PC-3 (cell line): ENCODE results near the gene SEC23IP. TPM values are rescaled to one million over a fixed set of nuclear protein-coding genes. Genes with fewer than 3 reads are reported as not detected.

Source experiments
- ATAC-seq: fragments of 200-7000 bp; cut with Tn5 transposase; 2 replicates; pipeline ENCODE4 v1.9.1; 2020; ENCODE audit warnings: mild to moderate bottlenecking, moderate library complexity
- Bru-seq: library from RNA; stranded (reverse); fragments of 400-500 nt; gene quantifications from one replicate; lab custom pipeline; 2021; lab: Mats Ljungman, UMichigan
- BruChase-seq, 2 experiments: library from RNA; stranded (reverse); fragments of 400-500 nt; gene quantifications; one replicate each; lab custom pipeline; 2021; lab: Mats Ljungman, UMichigan
- BruUV-seq: library from RNA; stranded (reverse); fragments of 400-500 nt; replicated peaks from 2 replicates; lab custom pipeline; 2021; lab: Mats Ljungman, UMichigan
- CTCF ChIA-PET: fragments of 300-600 bp; sonication (Branson Sonifier 250); formaldehyde crosslinking; loops from one replicate; lab custom pipeline; 2022; ENCODE audit warnings: antibody characterized with exemption; lab: Charles Lee
- POLR2A ChIA-PET: fragments of 300-600 bp; sonication (Branson Sonifier 250); formaldehyde crosslinking; loops from one replicate; lab custom pipeline; 2022; ENCODE audit warnings: antibody characterized with exemption; ENCODE audit not compliant: unreplicated experiment; lab: Charles Lee
- DNase-seq: peaks from one replicate; pipeline ENCODE4 v3.0.0-alpha.2; 2015
- H2AFZ ChIP-seq: fragments of 300-600 bp; sonication (generic); 2 replicates; pipeline ENCODE4 v1.6.0; 2016; ENCODE audit warnings: antibody characterized with exemption, low read length
- H3F3A ChIP-seq: fragments of 300-600 bp; sonication (generic); one replicate; pipeline ENCODE4 v1.6.0; 2017; ENCODE audit warnings: antibody characterized with exemption, low read length, control low read depth, mild to moderate bottlenecking; ENCODE audit not compliant: unreplicated experiment
- H3K27ac ChIP-seq: fragments of 300-600 bp; sonication (generic); 2 replicates; pipeline ENCODE4 v1.5.1; 2016; ENCODE audit warnings: mild to moderate bottlenecking, low read length
- H3K27me3 ChIP-seq: fragments of 300-600 bp; sonication (generic); 2 replicates; pipeline ENCODE4 v1.6.1; 2016; ENCODE audit warnings: low read length, mixed read lengths
- H3K36me3 ChIP-seq: fragments of 300-600 bp; sonication (generic); 2 replicates; pipeline ENCODE4 v1.6.1; 2016; ENCODE audit warnings: low read depth, mixed run types, low read length, mixed read lengths
- H3K4me1 ChIP-seq: fragments of 300-600 bp; sonication (generic); 2 replicates; pipeline ENCODE4 v1.5.1; 2016; ENCODE audit warnings: low read length; ENCODE audit not compliant: insufficient read depth
- H3K4me2 ChIP-seq: fragments of 300-600 bp; sonication (generic); 2 replicates; pipeline ENCODE4 v1.6.0; 2016; ENCODE audit warnings: low read length
- H3K4me3 ChIP-seq: fragments of 300-600 bp; sonication (generic); 2 replicates; pipeline ENCODE4 v1.5.1; 2016; ENCODE audit warnings: mild to moderate bottlenecking, low read length, mixed read lengths
- H3K79me2 ChIP-seq: fragments of 300-600 bp; sonication (generic); 2 replicates; pipeline ENCODE4 v1.6.1; 2017; ENCODE audit warnings: low read length, mixed read lengths
- H3K9ac ChIP-seq: fragments of 300-600 bp; sonication (generic); 2 replicates; pipeline ENCODE4 v1.6.0; 2016; ENCODE audit warnings: mild to moderate bottlenecking, low read length
- H3K9me2 ChIP-seq: fragments of 300-600 bp; sonication (generic); replicated peaks from 2 replicates; pipeline ENCODE4 v1.6.1; 2016; ENCODE audit warnings: mixed run types, low read length, mixed read lengths
- H3K9me3 ChIP-seq: fragments of 300-600 bp; sonication (generic); 2 replicates; pipeline ENCODE4 v1.6.1; 2016; ENCODE audit warnings: low read length, mixed read lengths
- H4K20me1 ChIP-seq: fragments of 300-600 bp; sonication (generic); 2 replicates; pipeline ENCODE4 v1.6.1; 2016; ENCODE audit warnings: low read length, mixed read lengths
- CTCF ChIP-seq: fragments of 300-600 bp; sonication (generic); conservative IDR thresholded peaks from 2 replicates; pipeline ENCODE4 v1.5.1; 2017; ENCODE audit warnings: antibody characterized with exemption, low read depth, mild to moderate bottlenecking, low read length
- EZH2 ChIP-seq: fragments of 300-600 bp; sonication (generic); IDR thresholded peaks from one replicate; pipeline ENCODE4 v1.6.1; 2017; ENCODE audit warnings: antibody characterized with exemption, mild to moderate bottlenecking, low read length; ENCODE audit not compliant: unreplicated experiment
- EZH2phosphoT487 ChIP-seq: fragments of 300-600 bp; sonication (generic); IDR thresholded peaks from 2 replicates; pipeline ENCODE4 v1.6.1; 2018; ENCODE audit warnings: mild to moderate bottlenecking, antibody characterized with exemption, low read length, borderline replicate concordance
- intact Hi-C: fragments of 100-400 bp; cut with micrococcal nuclease; formaldehyde crosslinking; loops from 2 replicates; pipeline ENCODE4 v1.9.0; 2023
- long read RNA-seq: library from polyadenylated mRNA; unstranded; transcript quantifications from one replicate; pipeline ENCODE4 v2.0.0, GENCODE V29; 2021; ENCODE audit not compliant: unreplicated experiment
- total RNA-seq: library from RNA; depleted of rRNA; stranded (reverse); fragments of >200 nt; gene quantifications from 2 replicates; pipeline ENCODE4 v1.2.3, GENCODE V29; 2014; rRNA removed

SEC23IP gene
- total RNA-seq: 39.3 and 42.7 TPM in 2 replicates
- Bru-seq, nascent RNA: percentile 78 among the genes with signal in this experiment
- BruChase-seq, experiment 1, labeled RNA remaining after a 6-hour chase: percentile 84 among the genes with signal in this experiment
- BruChase-seq, experiment 2, labeled RNA remaining after a 2-hour chase: percentile 85 among the genes with signal in this experiment
- long read RNA-seq, full-length matches to known transcripts: 43 of 97 reads
- long read RNA-seq, partial matches to known transcripts: 27 of 97 reads
- long read RNA-seq, other reads (novel, unspliced or antisense): 27 of 97 reads

- Histone ChIP-seq H3K79me2 (peaks cover 56% of the 10 kb centered on the region), H3K27ac (peak within 1 kb of the TSS; percentile 54), H3K9me2 (no peaks in the 10 kb centered on the region), H3K4me3 (peak within 1 kb of the TSS; percentile 93), H3K9me3 (no peaks in the 10 kb centered on the region), H3K9ac (peak within 1 kb of the TSS; percentile 96), H3F3A (no peaks in the 10 kb centered on the region), H2AFZ (peak within 1 kb of the TSS; percentile 94), H3K27me3 (no peaks in the 10 kb centered on the region), H3K4me1 (peaks cover 35% of the 10 kb centered on the region), H4K20me1 (peaks cover 28% of the 10 kb centered on the region), H3K4me2 (peak within 1 kb of the TSS; percentile 98), H3K36me3 (peaks cover 4% of the 10 kb centered on the region; the same call in 1 of the 2 replicates)
- POLR2A ChIA-PET: no interaction called here
- CTCF ChIA-PET: no interaction called here
- TF ChIP-seq EZH2phosphoT487: no peak
- no peak for TF ChIP-seq EZH2
- no peak for TF ChIP-seq CTCF
- ATAC-seq: peak; percentile 89
- intact Hi-C loops: loop anchor here (1.0 kb wide), 1 partner anchor 20 kb away; the partner anchor contains the start of gene MCMBP
- TSS peak; percentile 89 for BruUV-seq
- peak; percentile 90 for DNase-seq
Observed at GRCh38 chr10:119892188-119893065, at the start of gene SEC23IP. SEC23IP (plus strand) TSS chr10:119892730; CDS start chr10:119892783, 53 bp downstream.

GRCh38 chr10:119845656-119846055 lies 46.9 kb upstream of the SEC23IP start:
- no peaks in the 10 kb centered on the region for H3K4me1 ChIP-seq
- no peaks in the 10 kb centered on the region for H3K27me3 ChIP-seq
- no peak overlapping the region for H3K4me2 ChIP-seq
- no peak overlapping the region for H3K4me3 ChIP-seq
- peaks cover 49% of the 10 kb centered on the region for H3K36me3 ChIP-seq
- no peaks in the 10 kb centered on the region for H3K9me3 ChIP-seq
- no peak overlapping the region for H3K9ac ChIP-seq
- H3F3A ChIP-seq: no peaks in the 10 kb centered on the region
- H2AFZ ChIP-seq: no peak overlapping the region
- DNase-seq (no peak), ATAC-seq (no peak)
- no peaks in the 10 kb centered on the region for H3K79me2 ChIP-seq
- intact Hi-C loops: no loop called here
- H4K20me1 ChIP-seq: no peaks in the 10 kb centered on the region
- H3K27ac ChIP-seq: no peak overlapping the region
- no peak for TF ChIP-seq EZH2phosphoT487
- no TSS peak for BruUV-seq
- no peaks in the 10 kb centered on the region for H3K9me2 ChIP-seq
- POLR2A ChIA-PET: no interaction called here
- CTCF ChIA-PET: no interaction called here

- Histone ChIP-seq H3K36me3 (peaks cover 45% of the 10 kb centered on the region), H4K20me1 (no peaks in the 10 kb centered on the region), H3K4me3 (no peak overlapping the region), H3K9me2 (no peaks in the 10 kb centered on the region), H2AFZ (no peak overlapping the region), H3K4me2 (no peak overlapping the region), H3K27ac (no peak overlapping the region), H3K79me2 (no peaks in the 10 kb centered on the region), H3K9ac (no peak overlapping the region), H3K9me3 (no peaks in the 10 kb centered on the region), H3K4me1 (no peaks in the 10 kb centered on the region), H3K27me3 (no peaks in the 10 kb centered on the region), H3F3A (no peaks in the 10 kb centered on the region)
- ATAC-seq: no peak
- DNase-seq: no peak
- CTCF ChIA-PET: no interaction called here
- intact Hi-C loops: no loop called here
- TF ChIP-seq CTCF: no peak
- TF ChIP-seq EZH2: no peak
- no peak for TF ChIP-seq EZH2phosphoT487
- BruUV-seq: no TSS peak
- POLR2A ChIA-PET: no interaction called here
Observed at GRCh38 chr10:119849031-119849789, 43.3 kb upstream of the SEC23IP start.
